Activated CD8-positive, alpha-beta T cell treated with anti-CD3 and anti-CD28 coated beads, Interleukin-2, amount 10 ng/mL, durations not matched to agents 7 days and 5 days (primary cell): ENCODE results near the gene CELSR2. TPM values are rescaled to one million over a fixed set of nuclear protein-coding genes. Genes with fewer than 3 reads are reported as not detected.

Experiments
- ATAC-seq: fragments of 150-1000 bp; cut with Tn5 transposase; one replicate; pipeline ENCODE4 v1.10.0; 2021; ENCODE audit warnings: moderate library complexity
- CTCF ChIA-PET: fragments of 350-600 bp; sonication (Branson Sonifier 250); formaldehyde crosslinking; loops from one replicate; lab custom pipeline; 2021; ENCODE audit warnings: antibody characterized with exemption; lab: Charles Lee
- POLR2A ChIA-PET: fragments of 350-600 bp; sonication (Branson Sonifier 250); formaldehyde crosslinking; loops from one replicate; lab custom pipeline; 2021; ENCODE audit warnings: antibody characterized with exemption; lab: Charles Lee
- DNase-seq: peaks from one replicate; pipeline ENCODE4 v3.0.0-alpha.2; 2020
- H3K27ac Mint-ChIP-seq: one replicate; pipeline ENCODE4 v1.8.0; 2021; ENCODE audit warnings: mild to moderate bottlenecking, mixed read lengths
- H3K27me3 Mint-ChIP-seq: one replicate; pipeline ENCODE4 v1.8.0; 2021; ENCODE audit warnings: low read depth, mixed read lengths
- H3K36me3 Mint-ChIP-seq: one replicate; pipeline ENCODE4 v1.8.0; 2021; ENCODE audit warnings: low read depth, mixed read lengths
- H3K4me1 Mint-ChIP-seq: one replicate; pipeline ENCODE4 v1.8.0; 2021; ENCODE audit warnings: low read depth, mixed read lengths
- H3K4me3 Mint-ChIP-seq: one replicate; pipeline ENCODE4 v1.8.0; 2021; ENCODE audit warnings: mild to moderate bottlenecking, mixed read lengths
- H3K9me3 Mint-ChIP-seq: one replicate; pipeline ENCODE4 v1.8.0; 2022; ENCODE audit warnings: mixed read lengths; ENCODE audit not compliant: insufficient read depth
- total RNA-seq, 2 experiments: library from RNA; stranded (reverse); gene quantifications; one replicate each; pipeline ENCODE4 v1.2.3, GENCODE V29; 2021

Gene CELSR2
- total RNA-seq, 2 experiments from 2014 or later, result 4.9 to 5.2 TPM

DNA sequence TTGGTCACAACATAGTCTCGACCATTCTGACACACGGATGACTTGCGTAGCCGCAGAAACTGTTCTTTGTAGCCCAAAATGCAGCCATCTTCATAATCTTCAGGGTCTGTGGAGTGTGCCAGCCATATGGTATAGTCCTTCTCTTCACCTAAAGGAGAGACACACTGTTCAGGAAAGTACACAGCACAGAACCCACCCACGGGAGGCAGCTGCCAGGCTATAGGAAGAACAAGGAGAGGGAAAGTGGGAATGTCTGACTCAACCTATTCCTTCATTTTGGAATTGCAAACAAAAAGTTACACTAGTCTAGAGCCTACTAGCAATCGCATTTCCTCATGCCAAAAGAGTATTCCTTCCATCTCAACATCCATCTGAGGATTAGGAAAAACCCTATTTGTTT, 73.6 kb downstream of the CELSR2 start:
- DNase-seq (no peak), ATAC-seq (no peak)
- Mint-ChIP-seq H3K9me3 (no peaks in the 10 kb centered on the region), H3K27me3 (no peaks in the 10 kb centered on the region), H3K36me3 (no peaks in the 10 kb centered on the region), H3K4me1 (no peaks in the 10 kb centered on the region), H3K27ac (no peak overlapping the region), H3K4me3 (no peak overlapping the region)
- ChIA-PET CTCF (no interaction called here), POLR2A (no interaction called here)

Other genes with a start within 250 kb of the CELSR2 start
- 10 to 100 TPM; 13.1 to 14.8 TPM for gene WDR47, start 207.4 kb upstream of the CELSR2 start, total RNA-seq
- 10 to 100 TPM; 24.5 to 24.6 TPM for gene TAF13, start 173.5 kb upstream of the CELSR2 start, total RNA-seq
- 10 to 100 TPM; 20.8 to 21.2 TPM for gene TMEM167B, start 158.8 kb upstream of the CELSR2 start, total RNA-seq
- 1 to 10 TPM; 1.9 to 2.8 TPM for gene ELAPOR1, start 135.4 kb upstream of the CELSR2 start, total RNA-seq
- 100 to 1,000 TPM; 145 to 157 TPM for gene SARS1, start 35.6 kb upstream of the CELSR2 start, total RNA-seq
- gene PSRC1, start 33.6 kb downstream of the CELSR2 start, total RNA-seq, result 10 to 100 TPM; 38.2 to 40.7 TPM
- gene MYBPHL, start 57.5 kb downstream of the CELSR2 start, total RNA-seq, result not detected
- gene SORT1, start 148.4 kb downstream of the CELSR2 start, total RNA-seq, result 10 to 100 TPM; 10.8 to 14.0 TPM
- gene PSMA5, start 176.9 kb downstream of the CELSR2 start, total RNA-seq, result 100 to 1,000 TPM; 174 to 189 TPM
- not detected for gene SYPL2, start 217.0 kb downstream of the CELSR2 start, total RNA-seq
- gene ATXN7L2, start 234.4 kb downstream of the CELSR2 start, total RNA-seq, result 10 to 100 TPM; 10.2 to 11.6 TPM
- 10 to 100 TPM; 19.0 to 19.8 TPM for gene CYB561D1, start 244.6 kb downstream of the CELSR2 start, total RNA-seq